Amygdala (tissue), 56 donors: Measurements from ENCODE around the gene MBOAT7.

Experiments used
- DNase-seq, 56 donors: peaks; one replicate each; lab custom pipeline; 2025; lab: John Stamatoyannopoulos, UW

The MBOAT7 gene

DNA sequence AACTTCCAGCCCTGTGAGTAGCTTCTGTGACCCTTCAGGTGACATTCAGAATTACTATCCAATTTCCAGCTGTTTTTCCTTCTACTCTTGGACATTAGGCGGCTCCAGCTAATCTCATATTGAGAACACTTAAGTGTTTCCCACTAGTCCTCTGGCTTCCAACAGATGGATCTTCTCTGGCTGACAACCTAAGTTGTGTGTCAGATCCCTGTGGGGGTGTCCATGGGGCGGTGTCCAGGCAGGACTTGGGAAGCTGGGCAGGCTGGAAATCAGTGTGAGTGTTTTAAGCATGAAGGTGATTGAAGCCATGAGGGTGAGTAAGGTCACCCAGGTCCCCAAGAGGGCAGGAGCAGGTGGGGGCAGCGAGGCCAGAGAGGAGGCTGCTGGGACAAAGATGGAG lies 41.7 kb downstream of the MBOAT7 start:
- peak in 1 of 56 donors; percentile 57 for DNase-seq

DNA sequence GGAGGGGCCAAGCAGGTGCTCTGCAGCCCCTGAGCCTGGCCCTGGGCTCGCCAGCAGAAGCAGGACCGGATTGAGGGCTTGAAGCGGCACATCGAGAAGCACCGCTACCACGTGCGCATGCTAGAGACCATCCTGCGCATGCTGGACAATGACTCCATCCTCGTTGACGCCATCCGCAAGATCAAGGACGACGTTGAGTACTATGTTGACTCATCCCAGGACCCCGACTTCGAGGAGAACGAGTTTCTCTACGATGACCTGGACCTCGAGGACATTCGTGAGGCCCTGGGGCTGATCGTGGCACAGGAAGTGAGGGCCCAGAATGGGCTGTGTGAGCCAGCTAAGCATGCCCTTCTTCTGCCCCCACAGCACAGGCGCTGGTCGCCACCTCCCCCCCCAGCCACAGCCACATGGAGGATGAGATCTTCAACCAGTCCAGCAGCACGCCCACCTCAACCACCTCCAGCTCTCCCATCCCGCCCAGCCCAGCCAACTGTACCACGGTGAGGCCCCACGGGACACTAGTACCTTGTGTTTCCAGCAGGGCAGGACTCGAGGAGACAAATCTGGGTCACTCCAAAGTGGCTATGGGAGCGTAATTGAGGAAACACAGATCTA lies 43.7 kb downstream of the MBOAT7 start:
- no peak for DNase-seq

DNA sequence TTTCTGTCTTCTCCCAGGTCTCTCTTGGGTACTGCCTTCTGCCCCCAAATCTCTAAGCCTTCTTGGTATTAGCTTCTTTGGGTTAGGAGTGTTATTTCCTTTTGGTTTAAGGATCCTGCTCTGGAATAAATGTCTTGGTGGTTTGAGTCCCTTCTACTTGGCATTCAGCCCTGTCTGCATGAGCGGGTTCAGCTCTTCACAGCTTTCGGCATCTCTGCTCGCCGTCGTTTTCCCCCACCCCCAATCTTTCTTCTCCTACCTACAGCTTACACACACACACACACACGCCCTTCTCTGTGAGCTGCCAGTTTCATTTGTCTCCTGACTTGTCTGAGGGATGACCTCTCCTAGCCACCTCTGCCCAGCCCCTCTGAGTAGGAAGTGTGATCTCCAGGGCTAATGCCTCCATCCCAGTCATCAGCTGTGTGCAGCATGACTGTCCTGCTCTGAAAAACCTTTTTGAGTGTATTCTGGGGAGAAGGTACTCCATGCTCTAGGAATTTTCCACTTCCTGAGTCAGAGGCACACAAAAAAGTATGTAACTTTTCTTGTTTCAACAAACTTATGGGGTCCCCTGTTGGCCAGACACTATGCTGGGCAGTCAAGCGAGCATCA lies 47.1 kb downstream of the MBOAT7 start:
- no peak for DNase-seq

GRCh38 chr19:54141356-54141755 lies 48.0 kb downstream of the MBOAT7 start:
- no peak for DNase-seq

GRCh38 chr19:54138489-54139256 lies 50.7 kb downstream of the MBOAT7 start:
- DNase-seq = no peak

DNA sequence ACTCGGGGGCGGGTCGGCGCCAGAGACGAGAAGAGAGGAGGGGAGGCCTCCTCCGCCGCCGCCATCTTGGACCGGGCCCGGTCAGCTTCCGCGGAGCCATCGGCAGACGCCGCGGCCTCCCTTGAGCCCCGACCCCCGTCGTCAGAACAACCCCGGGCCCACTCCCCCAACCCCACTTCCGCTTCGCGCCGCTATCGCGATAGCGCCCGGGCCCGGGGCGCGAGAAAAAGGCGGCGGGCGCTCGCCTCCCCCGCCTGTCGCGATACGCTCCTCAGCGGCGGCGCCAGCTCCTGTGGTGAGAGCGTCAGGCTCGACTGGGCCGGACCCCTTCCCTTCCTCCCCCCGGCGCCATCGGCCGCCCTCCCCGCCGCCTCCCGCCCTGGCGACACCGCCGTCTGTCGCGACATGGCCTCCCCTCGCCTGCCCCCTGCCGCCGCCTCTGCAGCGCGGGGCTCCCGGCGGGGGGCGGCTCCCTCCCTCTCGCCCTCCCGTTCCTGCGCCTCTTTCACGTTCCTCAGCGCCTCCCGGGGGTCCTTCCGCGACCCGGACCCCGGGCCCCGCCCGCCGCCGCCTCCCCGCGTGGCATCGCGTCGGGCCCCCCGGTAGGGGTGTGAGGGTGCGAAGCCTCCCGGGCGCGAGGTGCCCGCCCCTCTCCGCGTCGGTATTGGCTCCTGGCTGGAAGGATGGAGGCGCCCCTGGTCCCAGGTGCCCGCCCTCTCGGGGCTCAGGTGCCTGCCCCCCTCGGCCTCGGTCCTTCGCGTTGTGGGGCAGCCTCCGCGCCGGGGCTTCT lies 51.5 kb downstream of the MBOAT7 start, which contains the start of gene CNOT3:
CNOT3 (plus strand) TSS at position 64 of the 790 bp plus-strand sequence. CDS start 5,217 bp downstream, outside the sequence.
- DNase-seq = peak in 2 of 56 donors; percentile 54 to 57

DNA sequence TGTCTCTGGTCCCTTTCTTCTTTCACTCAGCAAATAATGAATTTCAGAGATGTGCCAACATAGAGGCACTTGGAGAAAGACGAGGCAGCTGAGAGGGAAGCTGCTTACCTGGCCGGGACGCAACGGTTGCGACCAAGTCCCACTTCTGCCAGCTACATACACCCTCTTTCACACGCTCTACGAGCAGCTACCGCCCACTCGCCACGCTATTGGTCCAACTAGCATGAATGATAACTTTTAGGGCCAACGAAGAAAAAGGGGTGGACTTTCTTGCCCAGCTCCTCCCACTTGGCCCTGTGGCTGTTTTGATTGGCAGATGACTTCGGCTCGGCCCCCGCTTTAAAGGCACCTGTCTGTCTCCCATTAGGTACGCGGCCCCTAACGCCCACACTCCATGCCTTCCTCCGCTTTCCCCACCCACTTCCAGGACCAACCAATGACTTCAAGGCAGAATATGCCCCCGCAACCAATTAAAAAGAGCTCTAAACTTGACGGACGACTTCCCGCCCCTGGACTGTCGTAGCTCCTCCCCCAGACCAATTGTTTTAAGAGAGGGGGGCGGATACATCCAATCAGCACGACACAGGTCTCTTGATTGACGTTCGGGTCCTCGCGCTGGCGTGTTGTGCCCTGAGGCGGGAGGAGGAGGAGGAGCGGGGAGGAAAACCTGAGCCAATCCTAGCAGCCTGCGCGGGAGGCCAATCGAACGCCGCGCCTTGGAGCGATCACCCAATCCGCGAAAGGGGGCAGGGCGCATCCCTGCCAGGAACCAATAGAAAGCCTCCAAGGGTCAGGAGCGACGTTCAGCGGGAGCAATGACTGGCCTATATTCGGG lies 52.3 kb downstream of the MBOAT7 start:
- peak; percentile 85 to 100 (median 100) for DNase-seq

DNA sequence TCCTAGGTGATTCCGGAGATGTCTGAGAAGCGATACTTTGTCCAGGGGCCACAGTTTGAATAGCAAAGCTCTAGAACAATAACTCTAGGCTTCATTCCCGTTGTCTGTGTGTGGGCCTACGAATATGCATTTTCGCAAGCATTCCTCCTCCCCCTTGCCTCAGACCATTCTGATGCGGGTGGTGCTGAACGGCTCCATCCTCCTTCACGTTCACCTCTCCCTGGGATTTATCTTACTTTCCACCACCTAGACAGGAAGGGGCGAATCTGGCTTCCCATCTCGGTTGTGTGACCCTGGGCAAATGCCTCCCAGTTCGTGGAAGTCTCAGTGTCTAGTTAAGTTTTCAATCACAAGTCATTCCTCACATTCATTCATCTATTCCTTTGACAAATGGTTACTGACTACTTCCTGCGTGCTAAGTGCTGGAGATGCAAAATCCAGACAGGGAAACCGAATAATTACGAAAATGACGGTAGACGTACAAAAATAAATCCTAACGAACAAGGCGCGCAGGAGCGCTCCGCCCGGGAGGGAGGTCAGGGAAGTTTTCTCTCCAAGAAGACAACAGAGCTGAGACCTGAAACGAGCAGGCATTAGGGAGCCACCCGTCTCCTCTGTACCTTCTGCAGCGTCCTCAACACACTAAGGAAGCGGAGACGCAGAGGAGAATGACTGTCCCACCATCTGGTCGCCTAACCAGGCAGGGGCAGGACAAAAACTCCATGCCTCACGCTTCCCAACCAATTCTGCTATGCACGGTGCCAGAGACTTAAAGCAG lies 53.1 kb downstream of the MBOAT7 start:
- peak in 2 of 56 donors; percentile 31 to 58 for DNase-seq

GRCh38 chr19:54133957-54134590 lies 55.3 kb downstream of the MBOAT7 start:
- no peak for DNase-seq

GRCh38 chr19:54133312-54133956 lies 55.9 kb downstream of the MBOAT7 start:
- DNase-seq = peak in 14 of 56 donors; percentile 10 to 81 (median 29)

GRCh38 chr19:54129617-54129996 lies 59.8 kb downstream of the MBOAT7 start:
- DNase-seq = no peak

DNA sequence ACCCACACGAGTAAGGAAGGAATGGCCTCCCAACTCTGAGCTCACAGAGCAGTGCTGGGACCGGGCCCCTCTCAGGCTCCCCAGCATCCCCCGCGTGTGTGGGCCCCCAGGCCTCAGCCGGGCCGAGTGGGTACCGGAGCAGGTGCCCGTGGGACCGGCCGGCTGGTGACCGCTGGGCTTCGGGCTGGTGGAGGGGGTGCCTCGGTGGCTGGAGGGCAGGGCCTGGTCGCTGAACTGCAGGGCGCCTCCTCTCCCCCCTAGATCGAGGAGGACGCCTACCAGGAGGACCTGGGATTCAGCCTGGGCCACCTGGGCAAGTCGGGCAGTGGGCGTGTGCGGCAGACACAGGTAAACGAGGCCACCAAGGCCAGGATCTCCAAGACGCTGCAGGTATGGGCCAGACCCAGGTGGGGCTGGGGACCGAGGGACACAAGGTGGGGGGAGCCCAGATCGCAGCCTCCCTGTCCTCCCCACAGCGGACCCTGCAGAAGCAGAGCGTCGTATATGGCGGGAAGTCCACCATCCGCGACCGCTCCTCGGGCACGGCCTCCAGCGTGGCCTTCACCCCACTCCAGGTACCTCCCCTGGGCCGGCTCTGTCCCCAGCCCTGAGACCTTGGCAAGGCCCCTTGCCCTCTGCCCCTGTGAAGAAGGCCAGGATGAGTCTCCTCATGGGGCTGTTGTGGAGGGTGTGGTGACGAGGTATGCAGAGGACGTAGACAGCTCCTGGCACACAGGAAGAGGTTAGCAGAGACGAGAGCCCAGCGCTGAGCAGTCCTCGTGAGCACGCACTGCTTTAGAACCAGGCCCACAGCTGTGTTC lies 60.4 kb downstream of the MBOAT7 start:
- DNase-seq = no peak

GRCh38 chr19:54128441-54128725 lies 61.0 kb downstream of the MBOAT7 start:
- no peak for DNase-seq

GRCh38 chr19:54127688-54128440 lies 61.5 kb downstream of the MBOAT7 start:
- no peak for DNase-seq

DNA sequence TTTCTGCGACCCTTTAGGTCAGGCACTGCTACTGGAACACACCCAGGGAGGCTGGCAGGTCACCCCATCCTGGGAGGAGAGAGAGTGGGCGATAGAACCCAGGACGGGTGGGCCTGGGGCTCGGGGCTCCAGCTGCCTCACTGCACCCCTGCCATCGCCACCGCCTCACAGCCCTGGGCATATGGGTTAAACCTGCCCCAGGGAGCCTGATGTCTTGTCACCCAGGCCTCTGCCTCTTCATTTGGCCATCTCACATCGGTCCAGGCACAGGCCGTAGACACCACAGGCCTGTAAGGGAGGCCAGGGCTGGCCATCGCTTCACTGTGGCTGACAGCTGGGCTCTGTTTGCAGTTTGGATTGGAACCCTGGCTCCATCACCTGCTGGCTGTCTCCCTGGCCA lies 63.7 kb downstream of the MBOAT7 start:
- no peak for DNase-seq

GRCh38 chr19:54124393-54124792 lies 65.0 kb downstream of the MBOAT7 start:
- DNase-seq = no peak

GRCh38 chr19:54123682-54124081 lies 65.7 kb downstream of the MBOAT7 start:
- DNase-seq = no peak
